ELR (cell line): ENCODE measurements around the gene TP73.

Source experiments
- DNase-seq: peaks from one replicate; pipeline ENCODE4 v3.0.0-alpha.2; 2015; ENCODE audit warnings: low read depth

TP73 gene

GRCh38 chr1:3673381-3674099, 21.2 kb downstream of the TP73 start:
- no peak for DNase-seq

- DNase-seq: no peak
Measured at GRCh38 chr1:3674100-3675094, 22.1 kb downstream of the TP73 start.

GRCh38 chr1:3675436-3675835, 23.1 kb downstream of the TP73 start:
- no peak for DNase-seq

DNA sequence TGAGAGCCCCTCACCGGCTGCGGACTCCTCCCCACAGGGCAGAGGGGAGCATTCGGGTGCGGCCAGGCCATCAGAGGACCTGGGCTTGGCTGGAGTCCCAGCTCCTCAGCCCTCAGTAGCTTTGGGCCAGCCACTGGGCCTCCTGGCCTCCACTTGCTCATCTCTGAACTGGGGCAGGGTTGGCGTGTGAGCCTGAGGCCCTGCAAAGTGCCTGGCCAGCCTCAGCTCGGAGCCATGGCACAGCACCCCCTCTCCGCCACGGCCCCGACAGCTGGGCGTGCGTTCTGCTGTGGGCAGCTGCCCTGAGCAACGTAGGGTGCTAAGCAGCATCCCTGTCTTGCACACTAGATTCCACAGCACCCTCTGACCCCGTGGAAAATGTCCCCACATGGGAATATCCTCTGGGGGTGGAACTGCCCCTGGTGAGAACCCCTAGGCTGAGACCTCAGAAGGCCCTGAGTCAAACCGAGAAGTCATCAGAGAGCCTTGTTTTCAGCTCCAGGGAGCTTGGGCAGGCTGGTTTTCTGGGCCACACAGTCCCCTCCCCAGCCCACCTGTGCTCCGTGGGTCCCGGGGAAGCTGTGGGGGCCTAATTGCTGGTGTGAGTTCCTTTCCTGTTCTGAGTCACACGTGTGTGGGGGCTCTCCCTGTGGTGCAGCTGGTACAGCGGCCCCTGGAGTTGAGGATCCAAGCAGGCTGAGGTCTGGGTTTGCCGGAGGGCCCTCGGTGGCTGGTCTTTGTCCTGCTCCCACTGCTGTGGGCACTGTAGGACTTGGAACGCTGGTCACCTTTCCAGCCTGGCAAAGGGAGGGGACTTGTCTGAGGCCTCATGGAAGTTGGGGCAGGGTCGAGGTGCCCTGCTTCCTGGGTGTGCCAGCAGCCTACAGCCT, 24.5 kb downstream of the TP73 start:
- no peak for DNase-seq

DNA sequence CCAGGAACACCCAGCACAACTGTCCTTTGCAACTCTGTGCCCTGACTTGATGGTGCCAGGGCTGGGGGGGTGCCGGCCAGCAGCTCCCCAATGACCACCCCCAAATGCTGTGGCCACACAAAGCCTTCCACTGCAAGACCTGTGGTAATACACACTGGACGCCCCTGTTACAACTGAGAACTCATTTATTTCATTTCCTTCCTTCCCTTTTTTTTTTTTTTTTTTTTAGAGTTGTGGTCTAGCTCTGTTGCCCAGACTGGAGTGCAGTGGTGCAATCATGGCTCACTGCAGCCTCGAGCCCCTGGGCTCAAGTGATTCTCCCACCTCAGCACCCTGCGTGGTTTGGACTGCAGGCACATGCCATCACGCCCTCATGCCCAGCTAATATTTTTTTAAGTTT, 25.2 kb downstream of the TP73 start:
- no peak for DNase-seq

GRCh38 chr1:3678361-3679097, 26.2 kb downstream of the TP73 start:
- no peak for DNase-seq

GRCh38 chr1:3679098-3679555, 26.8 kb downstream of the TP73 start:
- DNase-seq: no peak

DNA sequence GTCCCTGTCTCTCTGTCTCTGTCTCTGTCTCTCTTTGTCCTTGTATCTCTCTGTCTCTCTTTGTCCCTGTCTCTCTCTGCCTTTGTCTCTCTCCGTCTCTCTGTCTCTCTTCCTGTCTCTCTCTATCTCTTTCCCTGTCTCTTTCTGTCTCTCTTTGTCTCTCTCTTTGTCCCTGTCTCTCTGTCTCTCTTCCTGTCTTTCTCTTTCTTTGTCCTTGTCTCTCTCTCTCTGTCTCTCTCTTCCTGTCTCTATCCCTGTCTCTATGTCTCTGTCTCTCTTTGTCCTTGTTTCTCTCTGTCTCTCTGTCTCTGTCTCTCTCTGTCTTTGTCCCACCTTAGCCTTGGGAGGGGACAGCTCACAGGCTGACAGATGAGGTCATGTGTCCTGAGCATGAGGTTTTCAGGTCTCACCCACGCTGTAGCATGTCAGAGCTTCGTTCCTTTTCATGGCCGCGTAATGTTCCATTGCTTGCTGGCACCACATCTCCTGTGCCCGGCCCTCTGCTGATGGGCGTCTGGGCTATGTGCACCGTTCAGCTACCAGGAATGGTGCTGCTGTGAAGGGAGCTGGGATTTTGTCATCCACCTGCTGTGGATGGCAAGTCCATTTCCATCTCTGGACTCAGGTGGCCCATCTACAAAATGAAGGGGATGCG, 27.6 kb downstream of the TP73 start:
- DNase-seq: no peak

GRCh38 chr1:3680488-3681230, 28.3 kb downstream of the TP73 start:
- DNase-seq: no peak

DNA sequence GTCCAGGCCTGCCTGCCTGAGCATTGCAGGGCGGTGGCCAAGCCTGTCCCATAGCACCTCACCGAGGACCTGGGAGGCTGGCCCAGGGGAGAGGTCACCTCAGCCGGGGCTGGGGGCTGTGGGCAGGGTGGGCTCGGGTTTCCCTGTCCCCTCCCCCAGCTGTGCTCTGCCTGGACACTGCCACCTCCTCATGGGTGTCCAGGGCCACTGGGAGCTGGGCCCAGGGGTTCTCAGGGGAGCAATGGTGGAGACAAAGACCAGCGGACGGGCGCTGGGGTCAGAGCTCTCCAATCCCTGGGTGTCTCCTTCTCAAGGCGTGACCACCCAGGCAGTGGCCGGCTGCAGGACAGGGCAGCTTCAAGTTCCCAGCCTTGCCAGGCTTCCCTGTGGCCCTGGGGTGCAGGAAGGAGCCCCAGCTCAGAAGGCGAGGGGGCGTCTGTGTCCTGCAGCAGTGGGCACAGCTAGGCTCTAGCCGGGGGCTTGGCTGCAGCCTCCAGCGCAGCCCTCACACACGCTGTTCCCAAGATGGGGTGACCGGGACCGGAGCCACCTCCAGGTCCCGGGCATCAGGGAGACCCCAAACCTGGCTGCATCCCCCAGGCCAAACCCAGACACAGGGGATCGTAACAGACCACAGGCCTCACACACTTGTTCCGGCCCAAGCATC, 29.0 kb downstream of the TP73 start:
- no peak for DNase-seq

DNA sequence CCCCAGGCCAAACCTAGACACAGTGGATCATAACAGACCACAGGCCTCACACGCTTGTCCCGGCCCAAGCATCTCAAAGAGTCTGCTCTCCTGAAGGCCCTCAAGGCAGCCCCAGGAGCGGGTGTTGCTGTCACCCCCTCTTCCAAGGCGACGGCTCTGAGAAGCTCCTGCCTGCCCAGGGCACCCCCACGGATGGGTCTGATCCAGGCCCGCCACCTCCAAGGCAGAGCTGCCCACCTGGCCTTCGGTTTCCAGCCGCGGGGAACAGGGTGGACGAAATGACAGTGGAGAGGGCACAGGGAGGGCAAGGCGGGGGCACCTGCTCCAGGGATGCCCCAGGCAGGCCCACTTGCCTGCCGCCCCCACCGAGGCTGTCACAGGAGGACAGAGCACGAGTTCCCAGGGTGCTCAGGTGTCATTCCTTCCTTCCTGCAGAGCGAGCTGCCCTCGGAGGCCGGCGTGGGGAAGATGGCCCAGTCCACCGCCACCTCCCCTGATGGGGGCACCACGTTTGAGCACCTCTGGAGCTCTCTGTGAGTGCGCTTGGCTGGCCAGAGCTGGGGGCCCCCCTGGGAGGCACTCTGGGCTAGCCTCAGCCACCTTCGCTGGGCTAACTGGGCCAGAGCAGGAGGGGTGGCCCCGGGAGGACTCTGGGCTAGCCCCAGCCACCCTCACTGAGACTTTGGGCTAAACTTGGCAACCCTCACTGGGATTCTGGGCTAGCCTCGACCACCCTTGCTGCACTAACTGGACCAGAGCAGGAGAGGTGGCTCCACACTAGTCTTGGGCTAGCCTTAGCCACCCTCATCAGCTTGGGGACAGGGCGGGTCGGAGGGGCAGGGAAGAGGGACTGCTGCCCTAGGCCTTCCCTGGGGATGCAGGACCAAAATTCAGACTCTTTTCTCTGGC, 29.8 kb downstream of the TP73 start:
- DNase-seq: no peak

- DNase-seq: no peak
Measured at GRCh38 chr1:3683197-3683596, 30.9 kb downstream of the TP73 start.

DNA sequence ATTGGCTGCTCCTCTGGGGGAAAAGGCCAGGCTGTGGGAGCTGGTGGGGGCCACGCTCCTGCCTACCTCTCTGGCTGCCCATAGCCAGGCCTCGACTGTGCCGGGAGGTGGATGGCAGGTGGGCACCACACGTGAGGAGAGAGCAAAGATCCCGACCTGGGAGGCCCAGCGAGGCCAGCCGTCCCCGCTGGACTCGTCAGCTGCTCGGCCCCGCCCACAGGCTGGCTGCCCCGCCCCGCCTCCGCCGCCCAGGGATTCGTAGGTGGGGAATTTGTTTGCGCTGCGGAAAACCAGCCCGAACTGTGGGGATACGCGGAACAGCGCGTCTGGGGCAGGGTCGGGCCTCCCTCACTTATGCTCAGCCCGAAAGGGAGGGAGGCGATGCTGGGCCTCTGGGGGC, 31.7 kb downstream of the TP73 start:
- DNase-seq: peak; percentile 25

- no peak for DNase-seq
Measured at GRCh38 chr1:3685222-3685621, 32.9 kb downstream of the TP73 start.

GRCh38 chr1:3685906-3686305, 33.6 kb downstream of the TP73 start:
- DNase-seq: no peak

- no peak for DNase-seq
Measured at GRCh38 chr1:3687504-3687903, 35.2 kb downstream of the TP73 start.

GRCh38 chr1:3688356-3689137, 36.2 kb downstream of the TP73 start:
- DNase-seq: no peak
